Fibroblast of pulmonary artery (primary cell): ENCODE data around the gene COL4A2.

ENCODE experiments used
- DNase-seq: peaks from one replicate; pipeline ENCODE4 v3.0.0-alpha.2; 2010; ENCODE audit warnings: low read depth
- H3K4me3 ChIP-seq: replicated peaks from 2 replicates; pipeline ENCODE4 v1.5.1; 2011; ENCODE audit warnings: low read depth, mild to moderate bottlenecking, control low read depth, low read length, moderate library complexity
- CTCF ChIP-seq: IDR thresholded peaks from 2 replicates; pipeline ENCODE4 v1.5.1; 2011; ENCODE audit warnings: mild to moderate bottlenecking, control low read depth, low read length, inconsistent platforms; ENCODE audit errors: missing control alignments

COL4A2 gene

DNA sequence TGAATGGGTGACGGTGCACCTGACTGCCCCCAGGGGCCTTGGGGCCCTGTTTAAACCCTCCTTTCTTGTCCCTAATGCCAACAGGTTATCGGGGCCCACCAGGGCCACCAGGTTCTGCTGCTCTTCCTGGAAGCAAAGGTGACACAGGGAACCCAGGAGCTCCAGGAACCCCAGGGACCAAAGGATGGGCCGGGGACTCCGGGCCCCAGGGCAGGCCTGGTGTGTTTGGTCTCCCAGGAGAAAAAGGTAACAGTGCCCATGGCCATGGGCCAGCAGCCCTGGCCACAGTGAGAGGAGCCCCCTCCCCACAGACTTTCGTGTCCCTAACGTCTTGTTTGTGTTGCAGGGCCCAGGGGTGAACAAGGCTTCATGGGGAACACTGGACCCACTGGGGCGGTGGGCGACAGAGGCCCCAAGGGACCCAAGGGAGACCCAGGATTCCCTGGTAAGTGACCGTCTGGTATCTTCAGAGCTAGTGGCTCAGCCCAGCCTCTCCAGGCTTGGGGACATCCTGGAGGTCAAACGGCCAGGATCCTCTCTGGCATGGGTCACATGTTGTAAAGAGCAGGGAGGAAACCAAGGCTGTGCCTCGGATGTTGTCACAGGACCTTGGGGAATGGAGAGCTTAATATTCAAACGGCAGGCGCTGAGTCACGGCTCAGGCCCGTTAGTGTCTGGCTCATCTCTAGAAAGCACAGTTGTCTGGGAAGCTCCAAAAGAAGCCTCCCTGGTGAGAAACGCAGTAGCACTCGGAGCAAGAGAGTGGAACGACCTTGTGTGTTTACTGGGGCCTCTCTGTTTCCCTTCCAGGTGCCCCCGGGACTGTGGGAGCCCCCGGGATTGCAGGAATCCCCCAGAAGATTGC, 196.2 kb downstream of the COL4A2 start:
- no peak for DNase-seq
- TF ChIP-seq CTCF: no peak
- no peak overlapping the region for H3K4me3 ChIP-seq

DNA sequence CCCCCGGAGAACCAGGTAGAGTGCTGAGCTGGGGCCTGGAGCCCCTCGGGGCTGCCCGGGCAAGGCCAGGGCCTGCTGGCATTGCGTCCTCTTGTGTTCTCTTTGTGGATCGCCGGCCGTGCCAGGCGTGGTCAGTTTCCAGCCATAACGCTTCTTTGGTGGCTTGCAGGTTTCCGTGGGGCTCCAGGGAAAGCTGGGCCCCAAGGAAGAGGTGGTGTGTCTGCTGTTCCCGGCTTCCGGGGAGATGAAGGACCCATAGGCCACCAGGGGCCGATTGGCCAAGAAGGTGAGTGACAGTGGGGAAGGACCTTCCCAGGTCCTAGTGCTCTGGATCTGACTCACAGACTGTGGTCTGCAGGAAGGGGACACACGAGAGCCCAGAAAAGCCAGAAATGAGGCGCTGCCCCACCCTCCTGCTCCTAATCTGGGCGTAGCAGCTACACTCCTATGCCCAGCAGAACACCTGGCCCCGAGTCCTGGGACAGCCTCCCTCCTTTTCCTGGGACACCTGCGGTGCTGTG, 197.0 kb downstream of the COL4A2 start:
- no peak for DNase-seq
- no peak for TF ChIP-seq CTCF
- no peak overlapping the region for H3K4me3 ChIP-seq

GRCh38 chr13:110505594-110505993, 198.5 kb downstream of the COL4A2 start:
- DNase-seq: no peak
- no peak for TF ChIP-seq CTCF

GRCh38 chr13:110506396-110506795, 199.3 kb downstream of the COL4A2 start:
- DNase-seq: no peak
- TF ChIP-seq CTCF: no peak
- no peak overlapping the region for H3K4me3 ChIP-seq

More at GRCh38 chr13:110505594-110505993, 198.5 kb downstream of the COL4A2 start:
- no peak overlapping the region for H3K4me3 ChIP-seq

GRCh38 chr13:110506859-110507566, 199.9 kb downstream of the COL4A2 start:
- peak; percentile 70 for DNase-seq
- TF ChIP-seq CTCF: no peak
- H3K4me3 ChIP-seq: no peak overlapping the region

DNA sequence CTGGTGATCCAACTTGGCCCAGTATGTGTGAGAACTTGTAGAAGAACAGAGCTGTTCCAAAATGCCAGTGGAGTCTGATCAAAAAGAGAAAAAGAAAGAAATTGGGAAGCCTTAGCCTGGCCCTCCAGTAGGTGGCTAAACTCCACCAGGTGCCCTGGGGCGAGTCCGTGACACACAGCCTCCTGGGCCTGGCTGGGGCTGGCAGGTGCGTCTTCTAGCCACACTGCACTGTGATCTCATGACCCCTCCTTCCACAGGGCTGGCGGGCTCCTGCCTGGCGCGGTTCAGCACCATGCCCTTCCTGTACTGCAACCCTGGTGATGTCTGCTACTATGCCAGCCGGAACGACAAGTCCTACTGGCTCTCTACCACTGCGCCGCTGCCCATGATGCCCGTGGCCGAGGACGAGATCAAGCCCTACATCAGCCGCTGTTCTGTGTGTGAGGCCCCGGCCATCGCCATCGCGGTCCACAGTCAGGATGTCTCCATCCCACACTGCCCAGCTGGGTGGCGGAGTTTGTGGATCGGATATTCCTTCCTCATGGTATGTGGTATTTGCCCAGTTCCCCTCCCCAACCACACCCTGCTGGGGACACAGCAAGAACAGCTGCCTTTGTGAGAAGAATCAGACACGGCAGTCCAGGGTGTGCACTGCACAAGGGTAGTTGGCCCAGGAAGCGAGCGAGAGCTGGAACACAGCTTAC, 200.7 kb downstream of the COL4A2 start:
- no peak for DNase-seq
- peak; percentile 7 for TF ChIP-seq CTCF
- no peak overlapping the region for H3K4me3 ChIP-seq
